ENCODE measurements around the gene TTC23. TPM values are rescaled to one million over a fixed set of nuclear protein-coding genes. Genes with fewer than 3 reads are reported as not detected.

Gene TTC23
- total RNA-seq, 1 donor from 2014 or later: 11.6 TPM

- TF ChIP-seq CTCF (IDR thresholded peaks at IDR 0.05; ENCODE audit: insufficient read depth, low read length, poor library complexity, severe bottlenecking): no peak
- Histone ChIP-seq H3K36me3 (ENCODE audit: control insufficient read depth, insufficient read depth, low read length) (no peaks in the 10 kb centered on the region), H3K4me3 (ENCODE audit: low read depth, low read length) (no peak overlapping the region), H3K27me3 (ENCODE audit: control insufficient read depth, insufficient read depth, low read length) (no peaks in the 10 kb centered on the region)
- no peak for DNase-seq (ENCODE audit: low read depth)
Measured at GRCh38 chr15:99121207-99121606, 128.2 kb downstream of the TTC23 start.

- TF ChIP-seq CTCF (IDR thresholded peaks at IDR 0.05; ENCODE audit: insufficient read depth, low read length, poor library complexity, severe bottlenecking): no peak
Measured at GRCh38 chr15:99120050-99120777, 129.2 kb downstream of the TTC23 start.

GRCh38 chr15:99118801-99119546 is 130.4 kb downstream of the TTC23 start:
- Histone ChIP-seq H3K36me3 (ENCODE audit: control insufficient read depth, insufficient read depth, low read length) (no peaks in the 10 kb centered on the region), H3K4me3 (ENCODE audit: low read depth, low read length) (no peak overlapping the region), H3K27me3 (ENCODE audit: control insufficient read depth, insufficient read depth, low read length) (no peaks in the 10 kb centered on the region)
- no peak for DNase-seq (ENCODE audit: low read depth)
- TF ChIP-seq CTCF (IDR thresholded peaks at IDR 0.05; ENCODE audit: insufficient read depth, low read length, poor library complexity, severe bottlenecking): no peak

More at GRCh38 chr15:99120050-99120777, 129.2 kb downstream of the TTC23 start:
- Histone ChIP-seq H3K36me3 (ENCODE audit: control insufficient read depth, insufficient read depth, low read length) (no peaks in the 10 kb centered on the region), H3K27me3 (ENCODE audit: control insufficient read depth, insufficient read depth, low read length) (no peaks in the 10 kb centered on the region), H3K4me3 (ENCODE audit: low read depth, low read length) (no peak overlapping the region)
- DNase-seq (ENCODE audit: low read depth): no peak

GRCh38 chr15:99118258-99118632 is 131.1 kb downstream of the TTC23 start:
- DNase-seq (ENCODE audit: low read depth): no peak
- H3K4me3 ChIP-seq (ENCODE audit: low read depth, low read length): no peak overlapping the region
- no peaks in the 10 kb centered on the region for H3K27me3 ChIP-seq (ENCODE audit: control insufficient read depth, insufficient read depth, low read length)
- H3K36me3 ChIP-seq (ENCODE audit: control insufficient read depth, insufficient read depth, low read length): no peaks in the 10 kb centered on the region
- TF ChIP-seq CTCF (IDR thresholded peaks at IDR 0.05; ENCODE audit: insufficient read depth, low read length, poor library complexity, severe bottlenecking): no peak

GRCh38 chr15:99117563-99118257 is 131.7 kb downstream of the TTC23 start:
- no peak for TF ChIP-seq CTCF (IDR thresholded peaks at IDR 0.05; ENCODE audit: insufficient read depth, low read length, poor library complexity, severe bottlenecking)

More at GRCh38 chr15:99117563-99118257, 131.7 kb downstream of the TTC23 start:
- Histone ChIP-seq H3K36me3 (ENCODE audit: control insufficient read depth, insufficient read depth, low read length) (no peaks in the 10 kb centered on the region), H3K4me3 (ENCODE audit: low read depth, low read length) (no peak overlapping the region), H3K27me3 (ENCODE audit: control insufficient read depth, insufficient read depth, low read length) (no peaks in the 10 kb centered on the region)
- no peak for DNase-seq (ENCODE audit: low read depth)
